ENCODE results near the gene ADAMTS2.

Gene ADAMTS2

DNA sequence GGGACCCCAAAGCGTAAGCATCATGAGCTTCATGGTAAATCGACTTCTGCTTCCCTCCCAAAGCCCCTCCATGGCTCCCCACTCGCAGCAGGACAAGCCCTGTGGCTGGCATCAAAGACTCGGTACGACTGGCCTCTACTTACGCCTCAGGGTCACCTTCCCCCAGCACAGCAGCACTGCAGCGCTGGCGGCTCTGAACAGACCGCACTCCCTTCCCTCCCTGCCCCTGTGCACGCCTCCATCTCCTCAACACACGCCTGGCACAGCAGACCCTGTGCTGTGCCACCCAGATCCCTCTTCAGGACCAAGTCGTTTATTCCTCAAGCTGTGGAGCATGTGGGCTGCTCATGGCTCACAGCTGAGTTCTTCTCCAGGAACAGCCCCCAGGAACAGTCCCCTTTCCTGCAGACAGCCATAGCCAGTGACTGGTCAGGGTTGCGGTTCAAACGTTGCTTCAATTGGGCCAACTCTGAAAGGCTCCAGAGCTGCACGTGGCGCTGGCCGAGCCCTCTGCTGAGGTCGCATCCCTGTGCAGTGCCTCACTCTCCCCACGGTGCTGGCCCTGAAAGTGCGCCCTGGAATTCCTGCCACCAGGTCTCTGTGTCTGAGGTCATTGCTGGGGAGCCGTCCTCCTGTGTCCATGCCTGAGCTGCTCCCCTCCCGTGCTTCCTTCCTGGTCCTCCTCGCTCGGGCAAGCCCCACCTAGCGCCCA, 197.1 kb downstream of the ADAMTS2 start:
- no peaks in the 10 kb centered on the region for H3K4me1 Mint-ChIP-seq
- DNase-seq (ENCODE audit: low spot score in 2 of 2) (no peak), ATAC-seq (ENCODE audit: low read depth) (no peak)
- H3K9me3 Mint-ChIP-seq: no peaks in the 10 kb centered on the region
- H3K27me3 Mint-ChIP-seq: no peaks in the 10 kb centered on the region
- H3K4me3 Mint-ChIP-seq: no peak overlapping the region
- no peak overlapping the region for H3K27ac Mint-ChIP-seq
- H3K36me3 Mint-ChIP-seq: no peaks in the 10 kb centered on the region

- Mint-ChIP-seq H3K9me3 (no peaks in the 10 kb centered on the region), H3K36me3 (no peaks in the 10 kb centered on the region), H3K27ac (no peak overlapping the region), H3K4me1 (peaks cover 4% of the 10 kb centered on the region), H3K27me3 (no peaks in the 10 kb centered on the region), H3K4me3 (no peak overlapping the region)
- ATAC-seq (ENCODE audit: low read depth) (no peak), DNase-seq (ENCODE audit: low spot score in 2 of 2) (no peak)
Observed at GRCh38 chr5:179146277-179146676, 199.0 kb downstream of the ADAMTS2 start.

DNA sequence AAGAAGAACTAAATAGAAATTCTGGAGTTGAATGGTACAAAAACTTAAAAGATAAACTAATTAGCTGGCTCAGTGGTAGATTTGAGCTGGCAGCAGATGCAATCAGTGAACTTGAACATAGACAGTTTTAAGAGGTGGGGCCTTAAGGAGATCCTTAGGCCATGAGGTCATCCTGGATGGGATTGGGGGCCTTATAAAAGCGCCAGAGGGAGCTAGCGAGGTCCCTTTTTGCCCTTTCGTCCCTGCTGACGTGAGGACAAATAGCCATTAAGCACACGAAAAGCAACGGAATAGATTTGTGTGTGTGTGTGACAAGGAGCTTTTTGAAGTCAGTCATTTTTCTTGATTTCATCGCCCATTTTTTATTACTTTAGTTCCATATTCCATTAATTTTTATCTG, 201.8 kb downstream of the ADAMTS2 start:
- Mint-ChIP-seq H3K4me1 (peaks cover 4% of the 10 kb centered on the region), H3K27ac (no peak overlapping the region), H3K9me3 (no peaks in the 10 kb centered on the region), H3K36me3 (no peaks in the 10 kb centered on the region), H3K4me3 (no peak overlapping the region), H3K27me3 (no peaks in the 10 kb centered on the region)
- DNase-seq (ENCODE audit: low spot score in 2 of 2) (no peak), ATAC-seq (ENCODE audit: low read depth) (no peak)

- Mint-ChIP-seq H3K4me1 (peaks cover 4% of the 10 kb centered on the region), H3K27ac (no peak overlapping the region), H3K27me3 (no peaks in the 10 kb centered on the region), H3K4me3 (no peak overlapping the region), H3K36me3 (no peaks in the 10 kb centered on the region), H3K9me3 (no peaks in the 10 kb centered on the region)
- no peak for ATAC-seq (ENCODE audit: low read depth)
- DNase-seq (ENCODE audit: low spot score in 2 of 2): no peak
Observed at GRCh38 chr5:179142434-179143198, 202.6 kb downstream of the ADAMTS2 start.

GRCh38 chr5:179141867-179142266, 203.4 kb downstream of the ADAMTS2 start:
- Mint-ChIP-seq H3K27ac (no peak overlapping the region), H3K9me3 (no peaks in the 10 kb centered on the region), H3K36me3 (no peaks in the 10 kb centered on the region), H3K4me1 (peaks cover 4% of the 10 kb centered on the region), H3K4me3 (no peak overlapping the region), H3K27me3 (no peaks in the 10 kb centered on the region)
- ATAC-seq (ENCODE audit: low read depth) (no peak), DNase-seq (ENCODE audit: low spot score in 2 of 2) (no peak)

GRCh38 chr5:179140293-179140692, 205.0 kb downstream of the ADAMTS2 start:
- ATAC-seq (ENCODE audit: low read depth) (no peak), DNase-seq (ENCODE audit: low spot score in 2 of 2) (no peak)
- H3K27me3 Mint-ChIP-seq: no peaks in the 10 kb centered on the region
- H3K4me3 Mint-ChIP-seq: no peak overlapping the region
- H3K27ac Mint-ChIP-seq: no peak overlapping the region
- peaks cover 4% of the 10 kb centered on the region for H3K4me1 Mint-ChIP-seq
- no peaks in the 10 kb centered on the region for H3K36me3 Mint-ChIP-seq
- no peaks in the 10 kb centered on the region for H3K9me3 Mint-ChIP-seq

- H3K36me3 Mint-ChIP-seq: no peaks in the 10 kb centered on the region
- no peak overlapping the region for H3K27ac Mint-ChIP-seq
- H3K4me3 Mint-ChIP-seq: no peak overlapping the region
- H3K27me3 Mint-ChIP-seq: no peaks in the 10 kb centered on the region
- peaks cover 4% of the 10 kb centered on the region for H3K4me1 Mint-ChIP-seq
- DNase-seq (ENCODE audit: low spot score in 2 of 2) (no peak), ATAC-seq (ENCODE audit: low read depth) (no peak)
- peaks cover 2% of the 10 kb centered on the region for H3K9me3 Mint-ChIP-seq
Observed at GRCh38 chr5:179139936-179140235, 205.4 kb downstream of the ADAMTS2 start.

GRCh38 chr5:179139111-179139935, 205.9 kb downstream of the ADAMTS2 start:
- Mint-ChIP-seq H3K27me3 (no peaks in the 10 kb centered on the region), H3K9me3 (peaks cover 2% of the 10 kb centered on the region), H3K4me3 (no peak overlapping the region), H3K36me3 (no peaks in the 10 kb centered on the region), H3K27ac (no peak overlapping the region), H3K4me1 (peaks cover 4% of the 10 kb centered on the region)
- ATAC-seq (ENCODE audit: low read depth) (no peak), DNase-seq (ENCODE audit: low spot score in 2 of 2) (no peak)

GRCh38 chr5:179138568-179138925, 206.7 kb downstream of the ADAMTS2 start:
- no peaks in the 10 kb centered on the region for H3K27me3 Mint-ChIP-seq
- no peaks in the 10 kb centered on the region for H3K36me3 Mint-ChIP-seq
- H3K27ac Mint-ChIP-seq: no peak overlapping the region
- H3K9me3 Mint-ChIP-seq: peaks cover 2% of the 10 kb centered on the region
- ATAC-seq (ENCODE audit: low read depth) (no peak), DNase-seq (ENCODE audit: low spot score in 2 of 2) (no peak)
- H3K4me3 Mint-ChIP-seq: no peak overlapping the region
- H3K4me1 Mint-ChIP-seq: peaks cover 4% of the 10 kb centered on the region

DNA sequence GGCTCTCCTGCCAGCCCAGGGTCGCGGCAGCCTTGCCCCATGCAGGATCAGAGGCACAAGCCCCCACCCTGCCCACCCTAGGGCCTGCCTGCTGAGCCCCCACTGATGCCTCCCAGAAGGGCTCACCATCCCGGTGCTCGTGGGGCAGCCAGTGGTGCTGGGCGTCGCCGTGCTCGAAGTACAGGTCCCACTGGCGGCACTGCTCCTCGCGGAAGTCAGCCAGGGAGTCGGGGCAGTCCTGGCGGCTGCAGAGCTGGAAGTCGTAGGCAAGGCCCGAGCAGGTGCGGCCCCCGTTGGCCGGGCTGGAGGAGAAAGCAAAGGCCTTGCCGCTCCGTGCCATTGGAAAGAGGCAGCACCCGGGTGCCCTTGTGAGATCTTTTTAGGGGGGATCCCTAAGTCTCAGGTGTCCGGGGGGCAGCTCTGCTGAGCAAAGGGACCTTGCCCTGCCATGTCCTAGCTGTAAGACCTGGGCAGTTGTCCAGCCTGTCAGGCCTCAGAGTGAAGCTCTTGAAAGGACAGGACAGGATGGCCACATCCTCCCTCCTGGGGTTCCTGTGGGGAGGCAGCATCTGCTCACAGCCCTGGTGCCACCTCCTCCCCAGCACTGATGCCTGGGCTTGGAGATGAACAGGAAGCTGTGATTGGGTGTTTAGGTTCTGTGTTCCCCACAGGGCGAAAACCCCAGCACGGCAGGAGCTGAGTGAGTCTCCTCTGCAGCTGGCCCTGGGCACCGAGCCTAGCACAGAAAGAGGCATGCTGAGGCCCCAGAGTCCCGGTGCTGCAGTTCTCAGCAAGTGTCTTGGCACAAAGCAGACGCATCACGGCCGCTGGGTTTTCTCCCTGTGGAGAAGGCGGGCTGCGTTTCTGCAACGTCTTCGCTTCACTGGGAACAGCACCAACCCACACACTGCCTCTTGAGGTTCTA, 207.4 kb downstream of the ADAMTS2 start:
- H3K4me3 Mint-ChIP-seq: no peak overlapping the region
- H3K4me1 Mint-ChIP-seq: peaks cover 4% of the 10 kb centered on the region
- ATAC-seq (ENCODE audit: low read depth) (no peak), DNase-seq (ENCODE audit: low spot score in 2 of 2) (no peak)
- H3K27ac Mint-ChIP-seq: no peak overlapping the region
- H3K36me3 Mint-ChIP-seq: no peaks in the 10 kb centered on the region
- peaks cover 2% of the 10 kb centered on the region for H3K9me3 Mint-ChIP-seq
- H3K27me3 Mint-ChIP-seq: no peaks in the 10 kb centered on the region

DNA sequence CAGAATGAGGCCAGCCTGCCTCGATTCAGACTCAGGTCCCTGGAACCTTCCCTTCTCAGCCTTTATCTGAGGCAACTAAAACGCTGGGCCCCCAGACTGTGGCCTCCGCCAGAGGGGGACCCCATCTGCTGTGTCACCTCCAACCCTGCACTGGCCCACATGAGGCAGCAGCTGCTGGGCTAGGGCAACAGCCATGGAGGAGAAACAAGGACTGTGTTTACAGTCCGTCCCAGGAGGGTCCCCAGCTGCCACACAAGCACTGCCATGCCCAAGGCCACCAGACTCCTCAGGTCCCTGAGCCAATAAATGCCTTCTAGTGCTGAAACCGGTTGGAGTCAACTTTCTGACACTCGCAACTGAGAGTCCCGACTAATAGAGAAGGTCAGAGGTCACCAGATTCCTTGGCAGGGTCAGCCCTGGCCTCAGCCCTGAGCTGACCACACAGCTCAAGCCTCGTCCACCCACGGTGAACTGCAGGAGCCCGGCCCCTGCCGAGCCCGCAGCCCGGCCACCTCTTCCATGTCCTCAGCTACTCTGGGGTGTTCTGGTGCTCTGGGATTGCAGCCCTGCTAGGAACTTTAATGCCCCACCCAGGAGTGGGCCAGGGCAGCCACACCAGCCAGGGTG, 208.1 kb downstream of the ADAMTS2 start:
- Mint-ChIP-seq H3K27ac (no peak overlapping the region), H3K27me3 (no peaks in the 10 kb centered on the region), H3K9me3 (peaks cover 2% of the 10 kb centered on the region), H3K4me3 (no peak overlapping the region), H3K36me3 (no peaks in the 10 kb centered on the region), H3K4me1 (no peaks in the 10 kb centered on the region)
- no peak for DNase-seq (ENCODE audit: low spot score in 2 of 2)
- no peak for ATAC-seq (ENCODE audit: low read depth)

DNA sequence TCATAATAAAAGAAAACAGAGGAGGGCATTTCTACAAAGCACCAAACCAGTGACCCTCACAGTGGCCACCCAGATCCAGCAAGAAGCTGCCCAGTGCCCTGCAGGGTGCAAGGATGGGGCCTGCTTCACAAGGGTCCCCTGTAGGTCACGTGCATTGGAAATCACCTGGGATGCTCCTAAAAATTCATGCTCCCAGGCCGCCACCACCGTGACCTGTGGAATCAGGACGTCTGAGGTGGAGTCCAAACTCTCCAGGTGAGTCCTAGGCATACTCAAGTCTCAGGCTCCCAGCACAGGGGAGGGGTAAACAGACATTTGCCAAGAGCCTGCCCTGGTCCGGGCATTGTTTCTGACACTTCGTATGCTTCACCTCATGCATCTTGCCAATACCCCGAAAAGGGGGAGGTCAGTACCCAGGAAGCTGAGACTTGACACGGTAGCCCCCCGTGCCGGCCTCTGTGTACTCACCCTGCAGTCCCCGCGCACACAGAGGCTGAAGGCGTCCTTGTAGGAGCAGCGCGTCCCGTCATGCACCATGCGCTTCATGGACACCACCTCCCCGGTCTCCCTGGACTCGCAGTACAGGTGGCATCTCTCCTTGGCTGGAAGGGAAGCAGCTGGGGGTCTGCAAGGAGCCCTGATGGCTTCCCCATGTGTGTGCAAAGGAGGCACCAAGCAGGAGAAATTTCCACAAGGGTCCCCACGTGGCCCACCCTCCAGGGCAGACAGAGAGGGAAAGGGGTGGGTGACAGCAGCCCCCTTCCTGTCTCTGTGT, 209.6 kb downstream of the ADAMTS2 start:
- Mint-ChIP-seq H3K27ac (no peak overlapping the region), H3K36me3 (no peaks in the 10 kb centered on the region), H3K9me3 (peaks cover 2% of the 10 kb centered on the region), H3K4me1 (no peaks in the 10 kb centered on the region), H3K27me3 (no peaks in the 10 kb centered on the region), H3K4me3 (no peak overlapping the region)
- ATAC-seq (ENCODE audit: low read depth): no peak
- no peak for DNase-seq (ENCODE audit: low spot score in 2 of 2)

DNA sequence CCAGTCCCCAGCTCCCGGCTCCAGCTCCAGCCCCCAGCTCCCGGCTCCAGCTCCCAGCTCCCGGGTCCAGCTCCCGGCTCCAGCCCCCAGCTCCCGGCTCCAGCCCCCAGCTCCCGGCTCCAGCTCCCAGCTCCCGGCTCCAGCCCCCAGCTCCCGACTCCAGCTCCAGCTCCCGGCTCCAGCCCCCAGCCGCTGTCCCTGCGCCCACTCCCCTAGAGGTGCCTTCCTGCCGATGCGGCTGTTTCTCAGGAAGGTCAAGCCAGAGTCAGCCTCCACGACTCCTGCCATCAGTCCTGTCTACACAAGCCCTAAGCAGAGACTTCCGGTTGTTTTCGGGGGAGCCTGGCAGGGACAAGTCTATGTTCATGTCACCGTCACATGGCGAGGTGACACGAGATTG, 210.3 kb downstream of the ADAMTS2 start:
- ATAC-seq (ENCODE audit: low read depth): no peak
- Mint-ChIP-seq H3K27me3 (no peaks in the 10 kb centered on the region), H3K36me3 (no peaks in the 10 kb centered on the region), H3K27ac (no peak overlapping the region), H3K9me3 (peaks cover 2% of the 10 kb centered on the region), H3K4me3 (no peak overlapping the region), H3K4me1 (no peaks in the 10 kb centered on the region)
- DNase-seq (ENCODE audit: low spot score in 2 of 2): no peak
